Choroid plexus epithelial cell (primary cell): ENCODE results near the gene CAPZA1.

Experiments
- DNase-seq: peaks from one replicate; pipeline ENCODE4 v3.0.0-alpha.2; 2010; ENCODE audit warnings: low read depth
- H3K4me3 ChIP-seq: 2 replicates; pipeline ENCODE4 v1.5.1; 2011; ENCODE audit warnings: low read depth, mild to moderate bottlenecking, control low read depth, low read length, moderate library complexity
- TF ChIP-seq, protein P1 (sequence below): conservative IDR thresholded peaks from 2 replicates; pipeline ENCODE4 v1.5.1; 2011; ENCODE audit warnings: low read depth, mild to moderate bottlenecking, control low read depth, inconsistent platforms, low read length, moderate library complexity

Gene CAPZA1

DNA sequence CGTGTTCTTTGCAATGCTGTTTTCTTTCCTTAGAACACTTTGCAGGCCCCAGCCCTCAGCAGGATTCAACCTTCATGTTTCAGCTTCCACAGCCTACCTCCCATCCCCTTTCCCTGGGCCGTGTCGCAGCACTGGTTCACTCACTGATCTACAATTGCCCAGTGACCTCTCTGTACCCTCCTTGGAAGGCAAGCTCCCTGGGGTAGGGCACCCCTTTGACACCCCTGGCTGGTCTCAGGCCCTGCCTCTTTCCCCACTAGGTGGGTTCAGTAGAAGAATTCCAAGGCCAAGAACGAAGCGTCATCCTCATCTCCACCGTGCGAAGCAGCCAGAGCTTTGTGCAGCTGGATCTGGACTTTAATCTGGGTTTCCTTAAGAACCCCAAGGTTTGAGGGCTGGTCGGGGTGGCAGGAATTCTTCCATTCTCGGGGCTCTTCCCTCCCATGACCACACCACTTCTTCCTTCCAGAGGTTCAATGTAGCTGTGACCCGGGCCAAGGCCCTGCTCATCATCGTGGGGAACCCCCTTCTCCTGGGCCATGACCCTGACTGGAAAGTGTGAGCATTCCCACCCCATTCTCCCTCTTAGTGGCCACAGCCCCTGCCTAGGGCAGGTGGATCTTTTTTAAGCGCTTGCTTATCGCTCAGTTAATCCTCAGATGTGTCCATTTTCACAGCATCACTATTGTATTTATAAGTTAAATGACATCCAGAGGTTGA is 80.0 kb downstream of the CAPZA1 start:
- no peak overlapping the region for H3K4me3 ChIP-seq
- no peak for DNase-seq
- TF ChIP-seq, protein P1, sequence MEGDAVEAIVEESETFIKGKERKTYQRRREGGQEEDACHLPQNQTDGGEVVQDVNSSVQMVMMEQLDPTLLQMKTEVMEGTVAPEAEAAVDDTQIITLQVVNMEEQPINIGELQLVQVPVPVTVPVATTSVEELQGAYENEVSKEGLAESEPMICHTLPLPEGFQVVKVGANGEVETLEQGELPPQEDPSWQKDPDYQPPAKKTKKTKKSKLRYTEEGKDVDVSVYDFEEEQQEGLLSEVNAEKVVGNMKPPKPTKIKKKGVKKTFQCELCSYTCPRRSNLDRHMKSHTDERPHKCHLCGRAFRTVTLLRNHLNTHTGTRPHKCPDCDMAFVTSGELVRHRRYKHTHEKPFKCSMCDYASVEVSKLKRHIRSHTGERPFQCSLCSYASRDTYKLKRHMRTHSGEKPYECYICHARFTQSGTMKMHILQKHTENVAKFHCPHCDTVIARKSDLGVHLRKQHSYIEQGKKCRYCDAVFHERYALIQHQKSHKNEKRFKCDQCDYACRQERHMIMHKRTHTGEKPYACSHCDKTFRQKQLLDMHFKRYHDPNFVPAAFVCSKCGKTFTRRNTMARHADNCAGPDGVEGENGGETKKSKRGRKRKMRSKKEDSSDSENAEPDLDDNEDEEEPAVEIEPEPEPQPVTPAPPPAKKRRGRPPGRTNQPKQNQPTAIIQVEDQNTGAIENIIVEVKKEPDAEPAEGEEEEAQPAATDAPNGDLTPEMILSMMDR, result no peak

- peak; percentile 99 for DNase-seq
- TF ChIP-seq, protein P1, result peak; percentile 30
Measured at GRCh38 chr1:112700290-112701226, 80.9 kb downstream of the CAPZA1 start.

GRCh38 chr1:112701227-112702066 is 81.8 kb downstream of the CAPZA1 start:
- no peak for DNase-seq
- TF ChIP-seq, protein P1, result no peak
- no peak overlapping the region for H3K4me3 ChIP-seq

More at GRCh38 chr1:112700290-112701226, 80.9 kb downstream of the CAPZA1 start:
- no peak overlapping the region for H3K4me3 ChIP-seq

- H3K4me3 ChIP-seq, result no peak overlapping the region
- TF ChIP-seq, protein P1, result no peak
- DNase-seq, result no peak
Measured at GRCh38 chr1:112702067-112702395, 82.4 kb downstream of the CAPZA1 start.

- TF ChIP-seq, protein P1, result no peak
- H3K4me3 ChIP-seq, result no peak overlapping the region
- no peak for DNase-seq
Measured at GRCh38 chr1:112702420-112703261, 83.0 kb downstream of the CAPZA1 start.

DNA sequence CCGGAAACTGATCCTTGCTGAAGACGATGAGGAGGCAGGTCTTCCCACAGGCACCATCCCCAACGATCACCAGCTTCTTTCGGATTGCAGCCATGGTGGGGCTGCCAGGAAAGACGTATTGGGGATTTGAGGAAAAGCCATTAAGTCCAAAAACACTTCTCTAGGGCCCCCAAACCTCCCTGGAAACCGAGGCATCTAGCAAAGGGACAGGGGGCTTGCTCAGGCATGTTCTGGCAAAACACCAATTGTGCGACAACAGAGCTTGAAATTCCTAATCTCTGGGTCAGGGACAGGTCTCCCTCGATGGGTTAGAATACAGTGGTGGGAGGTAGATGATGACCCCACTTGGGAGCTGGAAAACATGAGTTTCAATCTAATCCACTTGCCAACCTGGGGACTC is 84.1 kb downstream of the CAPZA1 start:
- TF ChIP-seq, protein P1, result no peak
- DNase-seq, result no peak
- H3K4me3 ChIP-seq, result no peak overlapping the region
